ENCODE data around the gene CCL8. TPM values are rescaled to one million over a fixed set of nuclear protein-coding genes. Genes with fewer than 3 reads are reported as not detected.

CCL8 gene
- total and polyA plus RNA-seq, 2 donors = 0.44 to 1.0 TPM

DNA sequence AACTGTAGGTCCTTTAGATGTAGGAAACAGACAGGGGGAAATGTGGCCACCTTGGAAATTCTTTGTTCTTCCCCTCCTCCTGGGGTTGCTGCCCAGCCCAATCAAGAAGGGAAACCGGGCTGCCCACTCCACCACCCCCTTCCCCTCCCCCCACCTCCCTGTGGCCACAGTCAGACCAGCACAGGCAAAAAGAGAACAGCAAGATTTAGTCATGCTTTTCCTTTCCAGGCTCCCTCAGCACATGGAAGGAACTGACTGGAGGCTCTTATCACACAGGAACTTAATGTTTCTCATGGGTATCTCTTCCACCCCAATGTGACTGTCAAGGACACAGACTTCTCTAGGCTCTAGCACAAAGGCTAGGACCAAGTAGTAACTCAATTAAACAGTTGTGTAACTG is 46.8 kb downstream of the CCL8 start:
- Histone ChIP-seq H3K4me1 (ENCODE audit: insufficient read depth) (no peaks in the 10 kb centered on the region), H3K27ac (ENCODE audit: low read depth) (no peak overlapping the region), H3K36me3 (ENCODE audit: insufficient read depth) (no peaks in the 10 kb centered on the region), H3K4me3 (ENCODE audit: low read depth, low read length) (no peak overlapping the region)
- no peak for DNase-seq (ENCODE audit: extremely low spot score)
- 26% methylated on average over 1 of the region's 1 CpG for WGBS

DNA sequence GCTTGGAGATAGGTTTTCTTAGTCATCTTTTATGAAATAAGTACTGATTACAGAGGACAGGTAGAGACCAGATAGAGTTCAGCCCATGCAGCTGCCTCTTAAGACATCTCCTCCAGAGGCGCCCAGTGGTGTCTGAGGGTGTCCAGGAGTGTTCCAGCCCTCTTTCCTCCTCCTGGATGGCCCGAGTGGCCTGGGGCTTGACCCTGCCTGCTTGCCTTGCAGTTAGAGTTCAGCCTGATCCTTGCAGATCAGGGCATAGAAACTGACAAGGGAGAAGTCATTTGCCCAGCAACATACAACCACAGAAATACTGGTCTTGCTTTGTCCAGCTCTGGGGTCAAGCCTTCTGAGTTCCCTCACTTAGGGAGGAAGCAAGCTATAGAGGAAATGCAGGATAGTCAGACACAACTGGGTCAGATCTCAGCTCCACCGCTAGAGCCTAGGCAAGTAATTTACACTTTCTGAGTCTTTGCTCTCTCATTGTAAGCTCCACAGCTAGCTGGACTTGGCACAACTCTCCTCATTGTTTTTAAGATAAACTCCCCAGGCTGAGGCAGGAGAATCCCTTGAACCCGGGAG is 47.4 kb downstream of the CCL8 start:
- no peak for DNase-seq (ENCODE audit: extremely low spot score)
- 59% methylated on average over 4 of the region's 4 CpGs for WGBS

GRCh38 chr17:34367486-34368195 is 48.4 kb downstream of the CCL8 start:
- Histone ChIP-seq H3K4me1 (ENCODE audit: insufficient read depth) (no peaks in the 10 kb centered on the region), H3K4me3 (ENCODE audit: low read depth, low read length) (no peak overlapping the region), H3K36me3 (ENCODE audit: insufficient read depth) (no peaks in the 10 kb centered on the region), H3K27ac (ENCODE audit: low read depth) (no peak overlapping the region)
- 68% methylated on average over 9 of the region's 9 CpGs for WGBS
- no peak for DNase-seq (ENCODE audit: extremely low spot score)

More for the DNA sequence above, 47.4 kb downstream of the CCL8 start:
- Histone ChIP-seq H3K4me3 (ENCODE audit: low read depth, low read length) (no peak overlapping the region), H3K27ac (ENCODE audit: low read depth) (no peak overlapping the region), H3K36me3 (ENCODE audit: insufficient read depth) (no peaks in the 10 kb centered on the region), H3K4me1 (ENCODE audit: insufficient read depth) (no peaks in the 10 kb centered on the region)

DNA sequence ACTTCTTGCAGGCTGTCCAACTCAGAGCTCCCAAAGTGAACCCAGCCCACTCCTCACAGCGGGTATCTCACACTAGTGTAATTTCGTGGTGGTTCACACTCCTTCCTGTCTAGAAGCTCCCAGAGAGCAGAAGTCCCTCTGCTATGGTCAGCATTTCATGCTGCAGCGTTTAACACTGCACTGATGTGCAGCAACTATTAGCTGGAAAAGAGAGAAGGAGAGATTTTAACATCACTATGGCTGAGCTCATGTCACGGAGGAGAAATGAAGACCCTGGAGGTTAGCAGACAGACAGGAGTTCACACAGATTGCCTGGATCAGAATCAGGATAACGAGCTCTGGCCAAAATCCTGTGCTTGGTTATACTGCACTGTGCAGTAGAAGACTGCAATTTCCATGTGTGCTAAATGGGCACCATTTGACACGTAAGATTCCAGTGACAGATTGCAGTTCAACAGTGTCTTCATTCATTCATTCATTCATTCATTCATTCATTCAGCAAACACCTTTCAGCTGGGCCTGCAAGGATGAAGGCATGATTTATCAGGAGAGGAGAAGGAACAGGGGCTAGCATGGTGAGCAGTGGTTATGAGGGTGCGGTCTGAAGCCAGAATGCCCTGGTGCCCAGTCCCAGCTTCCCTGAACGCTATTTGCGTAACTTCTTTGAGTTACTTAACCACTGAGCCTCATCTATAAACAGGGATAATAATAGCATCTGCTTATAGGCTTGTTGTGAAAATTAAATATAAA is 49.1 kb downstream of the CCL8 start:
- Histone ChIP-seq H3K27ac (ENCODE audit: low read depth) (no peak overlapping the region), H3K4me3 (ENCODE audit: low read depth, low read length) (no peak overlapping the region), H3K4me1 (ENCODE audit: insufficient read depth) (no peaks in the 10 kb centered on the region), H3K36me3 (ENCODE audit: insufficient read depth) (no peaks in the 10 kb centered on the region)
- 63% methylated on average over 9 of the region's 9 CpGs for WGBS
- DNase-seq (ENCODE audit: extremely low spot score) = no peak

GRCh38 chr17:34368946-34369500 is 49.8 kb downstream of the CCL8 start:
- 52% methylated on average over 4 of the region's 4 CpGs for WGBS
- no peaks in the 10 kb centered on the region for H3K36me3 ChIP-seq (ENCODE audit: insufficient read depth)
- DNase-seq (ENCODE audit: extremely low spot score) = no peak

DNA sequence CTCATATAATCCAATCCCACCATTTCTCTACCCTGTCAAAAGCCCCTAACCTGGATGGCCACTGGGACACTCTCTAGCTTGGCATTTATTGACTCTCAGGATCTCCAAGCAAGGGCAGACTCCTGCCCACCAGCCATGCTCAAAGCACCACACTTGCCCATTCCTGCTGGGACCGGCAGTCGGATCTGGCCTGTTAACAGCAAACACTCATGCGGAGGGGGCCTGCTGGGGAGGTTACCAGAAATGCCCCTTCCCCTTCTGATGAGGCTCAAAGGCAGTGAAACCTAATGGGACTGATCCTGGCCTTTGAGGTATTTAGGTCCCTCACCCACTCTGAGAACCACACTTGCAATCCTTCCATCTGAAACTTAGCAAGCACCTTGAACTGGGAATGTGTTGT is 50.3 kb downstream of the CCL8 start:
- H3K4me1 ChIP-seq (ENCODE audit: insufficient read depth) = no peaks in the 10 kb centered on the region
- 79% methylated on average over 3 of the region's 3 CpGs for WGBS
- no peak overlapping the region for H3K4me3 ChIP-seq (ENCODE audit: low read depth, low read length)
- H3K36me3 ChIP-seq (ENCODE audit: insufficient read depth) = no peaks in the 10 kb centered on the region
- no peak for DNase-seq (ENCODE audit: extremely low spot score)
- no peak overlapping the region for H3K27ac ChIP-seq (ENCODE audit: low read depth)

More at GRCh38 chr17:34368946-34369500, 49.8 kb downstream of the CCL8 start:
- H3K27ac ChIP-seq (ENCODE audit: low read depth) = no peak overlapping the region
- no peak overlapping the region for H3K4me3 ChIP-seq (ENCODE audit: low read depth, low read length)
- no peaks in the 10 kb centered on the region for H3K4me1 ChIP-seq (ENCODE audit: insufficient read depth)

DNA sequence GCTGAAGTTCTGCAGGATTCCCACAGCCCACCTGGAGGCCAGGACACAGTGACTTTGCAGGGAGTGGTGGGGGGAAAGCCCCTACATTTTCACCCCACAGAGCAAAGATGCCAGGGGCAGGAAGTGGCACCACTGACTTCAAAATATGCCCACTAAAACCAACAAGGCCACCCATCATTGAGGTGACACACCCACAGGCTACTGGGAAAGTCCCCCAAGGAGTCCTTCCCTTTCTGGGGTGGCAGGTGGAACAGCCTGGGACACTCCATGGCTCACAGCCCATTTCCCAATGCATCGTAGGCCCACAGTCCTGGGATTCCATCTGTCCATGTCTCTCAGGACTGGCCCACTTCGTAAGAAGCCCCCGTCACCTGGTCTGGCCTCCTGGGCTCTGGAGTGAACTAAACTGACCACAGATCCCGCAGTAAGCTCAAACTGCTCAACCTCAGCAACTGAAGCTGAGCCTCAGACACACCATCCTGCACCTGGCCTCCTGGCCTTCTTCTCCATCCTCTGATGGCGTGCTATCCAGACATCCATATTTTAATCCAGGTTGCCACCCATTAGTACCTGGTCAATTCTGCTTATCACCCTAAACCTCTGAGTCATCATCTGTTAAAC is 51.3 kb downstream of the CCL8 start:
- WGBS = 90% methylated on average over 5 of the region's 5 CpGs
- DNase-seq (ENCODE audit: extremely low spot score) = no peak
- Histone ChIP-seq H3K4me1 (ENCODE audit: insufficient read depth) (no peaks in the 10 kb centered on the region), H3K4me3 (ENCODE audit: low read depth, low read length) (no peak overlapping the region), H3K36me3 (ENCODE audit: insufficient read depth) (no peaks in the 10 kb centered on the region), H3K27ac (ENCODE audit: low read depth) (no peak overlapping the region)

DNA sequence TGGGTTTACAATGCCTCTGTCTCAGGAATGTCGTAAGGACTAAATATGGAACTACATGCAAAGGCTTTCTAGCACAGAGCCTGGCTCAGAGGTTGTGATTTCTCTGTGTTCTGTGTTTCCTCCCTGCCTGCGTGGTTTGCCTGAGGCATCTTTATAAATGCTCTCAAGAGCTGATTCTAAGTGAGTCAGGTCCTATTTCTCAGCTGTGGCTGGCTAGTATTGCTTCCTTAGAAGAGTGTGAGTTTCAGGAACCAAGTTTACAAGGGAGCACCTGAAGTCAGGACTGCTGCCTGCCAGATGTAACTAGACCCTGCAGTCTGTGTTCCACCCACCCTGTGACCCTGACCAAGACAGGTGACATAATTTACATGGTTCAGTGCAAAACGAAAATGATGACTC is 51.8 kb downstream of the CCL8 start:
- Histone ChIP-seq H3K4me3 (ENCODE audit: low read depth, low read length) (no peak overlapping the region), H3K27ac (ENCODE audit: low read depth) (no peak overlapping the region), H3K4me1 (ENCODE audit: insufficient read depth) (no peaks in the 10 kb centered on the region), H3K36me3 (ENCODE audit: insufficient read depth) (no peaks in the 10 kb centered on the region)
- no peak for DNase-seq (ENCODE audit: extremely low spot score)
- WGBS = 42% methylated on average over 3 of the region's 3 CpGs

Other genes with a start within 250 kb of the CCL8 start
- 22.4 TPM for gene CCL2, start 64.2 kb upstream of the CCL8 start, total RNA-seq
- 46.2 TPM for gene CCL2, start 64.2 kb upstream of the CCL8 start, polyA plus RNA-seq
- not detected for gene CCL7, start 49.2 kb upstream of the CCL8 start, total RNA-seq
- gene CCL7, start 49.2 kb upstream of the CCL8 start, polyA plus RNA-seq = 0.15 TPM
- 1.7 TPM for gene CCL11, start 33.7 kb upstream of the CCL8 start, total RNA-seq
- gene CCL11, start 33.7 kb upstream of the CCL8 start, polyA plus RNA-seq = 0.29 TPM
- 1.6 TPM for gene CCL13, start 37.0 kb downstream of the CCL8 start, total RNA-seq
- gene CCL13, start 37.0 kb downstream of the CCL8 start, polyA plus RNA-seq = 3.5 TPM
- not detected for gene CCL1, start 43.8 kb downstream of the CCL8 start, total RNA-seq
- not detected for gene CCL1, start 43.8 kb downstream of the CCL8 start, polyA plus RNA-seq

Measured in urinary bladder (tissue), 4 donors.